ENCODE data around the gene CDC42BPG. TPM values are rescaled to one million over a fixed set of nuclear protein-coding genes. Genes with fewer than 3 reads are reported as not detected.

The CDC42BPG gene
- total and polyA plus RNA-seq, 11 donors = 0.12 to 0.50 (median 0.20) TPM; not detected in 1

DNA sequence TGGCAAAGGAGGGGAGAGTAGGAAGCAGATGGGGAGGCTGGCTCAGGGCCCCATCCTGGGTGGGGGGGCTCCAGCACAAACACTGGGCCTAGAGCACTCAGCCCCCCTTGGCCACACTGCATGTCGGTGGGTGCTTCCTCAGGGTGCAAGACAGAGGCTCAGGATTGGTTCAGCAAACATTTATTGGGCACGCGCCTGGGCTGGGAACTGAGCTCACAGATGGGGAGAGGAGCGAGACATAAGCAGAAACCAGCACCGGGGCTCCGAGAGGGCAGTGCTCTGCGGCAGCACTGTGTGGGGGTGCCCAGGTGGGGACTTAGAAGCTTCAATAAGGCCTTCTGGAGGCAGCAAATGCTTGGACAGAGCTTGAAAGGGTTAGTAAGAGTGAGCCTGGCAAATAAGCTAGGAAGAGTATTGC lies 46.1 kb upstream of the CDC42BPG start:
- peaks cover 0 to 65% (median 22%) of the 10 kb centered on the region in 12 donors for H3K4me1 ChIP-seq
- H3K27me3 ChIP-seq = no peaks in the 10 kb centered on the region
- 86 to 91% (median 90%) methylated on average over 7 of the region's 7 CpGs for WGBS, 4 donors
- intact Hi-C loops (cut with DNase I) = loop anchor here in 2 of 10 donors (5.0 kb wide), 2 partner anchors 98 to 103 kb away; no protein-coding TSS in a partner anchor
- peak overlapping the region in 3 of 12 donors; percentile 29 to 49 (median 49) for H3K27ac ChIP-seq
- TF ChIP-seq, protein P1, sequence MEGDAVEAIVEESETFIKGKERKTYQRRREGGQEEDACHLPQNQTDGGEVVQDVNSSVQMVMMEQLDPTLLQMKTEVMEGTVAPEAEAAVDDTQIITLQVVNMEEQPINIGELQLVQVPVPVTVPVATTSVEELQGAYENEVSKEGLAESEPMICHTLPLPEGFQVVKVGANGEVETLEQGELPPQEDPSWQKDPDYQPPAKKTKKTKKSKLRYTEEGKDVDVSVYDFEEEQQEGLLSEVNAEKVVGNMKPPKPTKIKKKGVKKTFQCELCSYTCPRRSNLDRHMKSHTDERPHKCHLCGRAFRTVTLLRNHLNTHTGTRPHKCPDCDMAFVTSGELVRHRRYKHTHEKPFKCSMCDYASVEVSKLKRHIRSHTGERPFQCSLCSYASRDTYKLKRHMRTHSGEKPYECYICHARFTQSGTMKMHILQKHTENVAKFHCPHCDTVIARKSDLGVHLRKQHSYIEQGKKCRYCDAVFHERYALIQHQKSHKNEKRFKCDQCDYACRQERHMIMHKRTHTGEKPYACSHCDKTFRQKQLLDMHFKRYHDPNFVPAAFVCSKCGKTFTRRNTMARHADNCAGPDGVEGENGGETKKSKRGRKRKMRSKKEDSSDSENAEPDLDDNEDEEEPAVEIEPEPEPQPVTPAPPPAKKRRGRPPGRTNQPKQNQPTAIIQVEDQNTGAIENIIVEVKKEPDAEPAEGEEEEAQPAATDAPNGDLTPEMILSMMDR (IDR thresholded peaks at IDR 0.05) = no peak
- TF ChIP-seq POLR2A (IDR thresholded peaks at IDR 0.05) = no peak
- no peaks in the 10 kb centered on the region for H3K9me3 ChIP-seq
- no peak overlapping the region for H3K4me3 ChIP-seq
- DNase-seq = peak in 1 of 5 donors; percentile 42
- ATAC-seq = no peak
- H3K36me3 ChIP-seq = peaks cover 0 to 9% (median 6%) of the 10 kb centered on the region in 9 donors

DNA sequence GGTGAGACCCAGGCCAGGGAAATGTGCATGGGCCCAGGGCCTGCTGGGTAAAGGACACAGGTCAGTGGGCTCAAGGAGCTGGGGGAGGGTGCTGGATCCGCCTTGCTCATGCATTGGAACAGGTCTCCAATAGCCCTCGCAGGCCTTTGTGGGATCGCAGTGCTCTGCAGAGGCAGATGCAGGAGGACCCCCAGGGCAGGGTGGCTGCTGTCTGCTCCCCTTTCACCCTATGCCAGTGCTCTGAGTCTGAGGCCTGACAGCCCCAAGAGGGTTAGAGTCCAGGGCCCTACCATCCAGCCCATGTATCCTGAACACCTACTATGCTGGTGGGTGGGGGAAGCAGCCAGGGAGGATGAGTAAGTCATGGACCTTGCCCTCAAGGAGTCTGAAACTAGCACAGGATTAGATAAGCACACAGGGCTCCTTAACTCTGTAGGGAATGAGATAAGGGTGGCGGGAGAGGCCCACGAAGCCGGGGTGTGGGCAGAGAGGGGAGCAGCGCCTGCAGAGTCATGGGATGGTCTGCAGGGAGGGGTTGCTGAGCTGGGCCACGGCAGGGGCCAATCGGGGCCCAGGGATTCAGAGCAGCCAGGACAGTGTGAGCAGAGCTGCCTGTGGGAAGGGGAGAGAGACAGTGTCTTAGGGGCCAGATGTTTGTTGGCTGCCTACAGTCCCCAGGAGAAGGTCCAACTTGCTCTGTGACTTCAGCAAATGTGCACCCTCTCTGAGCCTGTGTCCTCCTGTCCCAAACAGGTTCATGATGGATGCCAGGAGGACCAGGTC lies 44.5 kb upstream of the CDC42BPG start:
- Histone ChIP-seq H3K27me3 (no peaks in the 10 kb centered on the region), H3K9me3 (no peaks in the 10 kb centered on the region), H3K36me3 (no peaks in the 10 kb centered on the region), H3K4me3 (no peak overlapping the region), H3K27ac (no peak overlapping the region), H3K4me1 (peaks cover 0 to 58% (median 20%) of the 10 kb centered on the region in 12 donors)
- no peak for ATAC-seq
- peak in 1 of 5 donors; percentile 48 for DNase-seq
- 61 to 71% (median 61%) methylated on average over 8 to 9 of the region's 9 CpGs for WGBS, 4 donors
- TF ChIP-seq POLR2A (IDR thresholded peaks at IDR 0.05) = no peak
- TF ChIP-seq, protein P1 (IDR thresholded peaks at IDR 0.05) = no peak
- intact Hi-C loops (cut with DNase I) = no loop called here

DNA sequence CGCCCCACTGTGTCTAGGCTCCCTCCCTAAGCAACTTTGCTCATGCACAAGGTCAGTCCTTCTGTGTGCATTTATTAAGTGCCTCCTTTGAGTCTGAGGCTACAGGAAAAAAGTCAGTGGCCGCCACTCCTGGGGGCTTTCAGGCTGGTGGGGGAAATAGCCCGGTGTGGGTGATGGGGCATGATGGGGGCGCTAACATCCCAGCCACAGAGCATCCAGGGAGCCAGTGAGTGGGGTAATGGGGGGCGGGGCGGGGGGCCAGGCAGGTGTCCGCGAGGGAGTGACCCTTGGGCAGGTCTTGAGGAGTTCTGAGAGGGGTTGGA lies 43.9 kb upstream of the CDC42BPG start:
- Histone ChIP-seq H3K36me3 (no peaks in the 10 kb centered on the region), H3K27me3 (no peaks in the 10 kb centered on the region), H3K4me3 (peak overlapping the region in 7 of 12 donors; percentile 24 to 49 (median 43)), H3K27ac (peak overlapping the region in 8 of 12 donors; percentile 23 to 68 (median 62)), H3K9me3 (no peaks in the 10 kb centered on the region), H3K4me1 (peaks cover 0 to 52% (median 19%) of the 10 kb centered on the region in 12 donors)
- WGBS, 4 donors = 66 to 74% (median 72%) methylated on average over 8 of the region's 8 CpGs
- intact Hi-C loops (cut with DNase I) = no loop called here
- DNase-seq (peak in 2 of 5 donors; percentile 26 to 53), ATAC-seq (peak in 1 of 4 donors; percentile 1)
- TF ChIP-seq POLR2A (IDR thresholded peaks at IDR 0.05) = no peak
- TF ChIP-seq, protein P1 (IDR thresholded peaks at IDR 0.05) = no peak

DNA sequence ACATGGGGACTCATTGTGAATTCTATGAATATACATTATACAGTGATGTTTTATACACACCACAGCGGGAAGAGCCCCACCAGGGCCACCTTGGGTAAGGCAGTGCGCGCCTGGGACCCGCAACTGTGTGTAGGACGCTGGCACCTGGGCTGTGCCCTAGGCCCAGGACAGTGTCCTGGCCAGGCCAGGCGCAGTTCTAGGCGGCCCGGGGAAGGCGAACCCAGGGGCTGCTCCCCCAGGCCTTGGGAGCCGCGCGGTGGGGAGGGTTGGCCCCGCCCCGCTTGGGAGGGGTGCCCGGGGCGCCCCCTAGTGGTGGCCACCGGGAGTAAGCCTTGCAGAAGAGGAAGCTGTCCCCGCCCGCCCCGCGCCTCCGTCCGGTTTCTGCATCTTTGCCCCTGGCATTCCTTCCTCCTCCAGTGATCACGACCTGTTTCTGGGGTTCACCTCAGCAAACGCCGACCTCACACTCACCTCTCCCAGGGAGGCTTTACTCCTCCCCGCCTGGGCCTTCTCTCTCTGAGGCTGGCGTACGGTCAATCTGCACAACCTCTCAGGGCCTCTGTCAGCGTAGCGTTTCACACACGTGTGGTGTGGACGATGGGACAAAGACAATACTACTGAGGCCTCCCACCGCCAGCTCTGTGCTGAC lies 43.4 kb upstream of the CDC42BPG start:
- 16 to 29% (median 16%) methylated on average over 23 to 34 of the region's 34 CpGs for WGBS, 4 donors
- ATAC-seq (peak; percentile 79 to 93 (median 92)), DNase-seq (peak; percentile 82 to 94 (median 85))
- intact Hi-C loops (cut with DNase I) = no loop called here
- Histone ChIP-seq H3K4me1 (peaks cover 0 to 47% (median 16%) of the 10 kb centered on the region in 12 donors), H3K27me3 (no peaks in the 10 kb centered on the region), H3K4me3 (peak overlapping the region in 9 of 12 donors; percentile 20 to 49 (median 32)), H3K9me3 (no peaks in the 10 kb centered on the region), H3K27ac (peak overlapping the region in 11 of 12 donors; percentile 23 to 70 (median 63)), H3K36me3 (no peaks in the 10 kb centered on the region)
- TF ChIP-seq POLR2A (IDR thresholded peaks at IDR 0.05) = no peak
- TF ChIP-seq, protein P1 (IDR thresholded peaks at IDR 0.05) = peak; percentile 94 to 100 (median 98)

All from heart left ventricle (tissue), 16 donors.